Stimulated activated CD4-positive, alpha-beta T cell treated with anti-CD3 and anti-CD28 coated beads, Interleukin-12 subunit alpha, Interleukin-12 subunit beta, amount 100 ng/mL, for 48 hours (primary cell): ENCODE measurements around the gene CASP10.
"Not testable (repeated sequence)": the region's sequence is repeated elsewhere in the genome, so short reads cannot be mapped to it uniquely, and the experiment has no call there.

ENCODE experiments used
- DNase-seq, 3 donors: peaks; one replicate each; pipeline ENCODE4 v3.0.0-alpha.2; 2020; ENCODE audit warnings: low read depth in 2 of 3, low spot score in 1 of 3

The CASP10 gene

DNA sequence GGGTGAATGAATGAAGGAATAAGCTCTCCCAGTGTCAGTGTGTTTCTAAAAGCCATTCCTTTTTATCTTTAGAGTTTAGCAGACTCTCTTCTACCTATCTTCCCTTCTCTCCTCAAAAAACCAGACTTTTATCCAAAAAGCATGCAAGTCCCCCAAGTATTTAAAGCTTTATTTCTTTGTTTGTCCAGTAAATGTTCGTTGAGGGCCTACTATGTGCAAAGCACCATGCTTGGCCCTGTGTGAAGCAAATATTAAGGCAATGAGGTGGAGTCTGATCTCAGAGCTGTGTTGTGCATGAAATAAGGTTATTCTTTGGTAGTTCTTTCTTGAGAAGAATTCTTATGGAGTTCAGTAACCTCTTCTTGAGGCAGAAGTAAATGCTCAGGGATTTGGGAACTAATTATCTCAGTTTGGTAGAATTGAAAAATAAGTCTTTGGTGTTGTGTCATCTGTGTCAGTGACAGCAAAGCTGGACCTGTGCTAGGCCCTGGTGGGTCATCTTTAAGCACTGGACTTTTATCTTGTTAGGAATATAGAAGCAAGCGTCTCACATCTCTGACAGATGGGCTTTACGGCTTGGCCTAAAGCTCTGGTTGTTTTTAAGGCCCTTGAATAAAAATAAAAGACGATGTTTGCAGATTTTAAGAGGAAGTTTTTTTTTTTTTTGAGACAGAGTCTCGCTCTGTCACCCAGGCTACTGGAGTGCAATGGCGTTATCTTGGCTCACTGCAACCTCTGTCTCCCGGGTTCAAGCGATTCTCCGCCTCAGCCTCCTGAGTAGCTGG is 28.1 kb upstream of the CASP10 start:
- no peak for DNase-seq

DNA sequence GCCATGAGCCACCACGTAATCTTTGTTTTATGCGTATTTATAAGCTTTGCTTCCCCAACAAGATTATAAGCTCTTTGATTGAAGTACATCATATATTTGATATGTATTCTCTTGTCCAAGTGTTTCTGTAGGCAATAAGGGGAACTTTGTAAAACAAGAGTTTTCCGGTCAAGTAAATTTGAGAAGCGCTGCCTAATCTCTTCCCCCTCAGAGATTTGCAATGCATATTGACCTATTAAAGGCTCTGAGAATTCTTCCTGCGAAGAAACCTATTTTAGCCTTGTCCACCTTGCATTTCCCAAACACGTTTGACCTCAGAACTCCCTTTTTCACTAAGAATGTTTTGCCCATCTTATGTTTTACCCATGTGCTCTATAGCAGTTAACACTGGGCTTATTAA is 26.9 kb upstream of the CASP10 start:
- no peak for DNase-seq

DNA sequence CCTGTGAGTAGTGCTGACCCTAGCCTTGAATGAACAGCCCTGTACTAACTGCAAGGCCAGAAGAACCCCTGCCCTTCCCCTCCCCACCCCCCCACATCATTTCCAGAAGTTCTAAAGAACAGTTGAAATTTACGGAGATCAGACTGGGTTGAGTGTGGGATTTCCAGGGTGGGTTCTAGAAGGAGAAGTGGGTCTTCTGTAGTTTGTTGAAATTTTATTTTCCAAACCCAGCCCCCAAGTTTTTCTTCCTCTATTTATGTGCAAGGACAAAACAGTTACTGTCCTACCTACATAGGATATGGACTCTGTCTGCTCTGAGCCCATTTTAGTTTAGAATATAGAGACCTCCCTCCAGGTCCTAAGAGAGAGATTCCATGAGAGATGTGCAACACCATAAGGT is 26.3 kb upstream of the CASP10 start:
- DNase-seq = no peak

DNA sequence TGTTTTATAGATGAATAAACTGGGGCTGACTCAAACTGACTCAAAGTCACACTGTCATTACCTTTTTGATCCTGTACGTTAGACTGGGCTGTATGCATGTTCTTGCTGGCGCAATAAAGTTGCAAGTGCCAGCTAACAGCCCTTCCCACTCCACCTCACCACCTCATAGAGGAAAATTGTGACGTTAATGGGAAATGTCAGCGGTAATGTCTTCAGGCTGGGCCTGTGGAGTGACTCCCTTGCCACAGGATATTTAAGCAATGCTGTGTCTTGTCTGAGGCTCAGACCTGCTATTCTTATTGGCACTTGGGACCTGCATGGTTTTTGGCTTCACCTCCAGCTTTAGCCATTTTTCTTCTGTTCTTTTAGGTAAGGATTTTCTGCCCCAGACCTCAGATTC is 25.2 kb upstream of the CASP10 start:
- DNase-seq = no peak

DNA sequence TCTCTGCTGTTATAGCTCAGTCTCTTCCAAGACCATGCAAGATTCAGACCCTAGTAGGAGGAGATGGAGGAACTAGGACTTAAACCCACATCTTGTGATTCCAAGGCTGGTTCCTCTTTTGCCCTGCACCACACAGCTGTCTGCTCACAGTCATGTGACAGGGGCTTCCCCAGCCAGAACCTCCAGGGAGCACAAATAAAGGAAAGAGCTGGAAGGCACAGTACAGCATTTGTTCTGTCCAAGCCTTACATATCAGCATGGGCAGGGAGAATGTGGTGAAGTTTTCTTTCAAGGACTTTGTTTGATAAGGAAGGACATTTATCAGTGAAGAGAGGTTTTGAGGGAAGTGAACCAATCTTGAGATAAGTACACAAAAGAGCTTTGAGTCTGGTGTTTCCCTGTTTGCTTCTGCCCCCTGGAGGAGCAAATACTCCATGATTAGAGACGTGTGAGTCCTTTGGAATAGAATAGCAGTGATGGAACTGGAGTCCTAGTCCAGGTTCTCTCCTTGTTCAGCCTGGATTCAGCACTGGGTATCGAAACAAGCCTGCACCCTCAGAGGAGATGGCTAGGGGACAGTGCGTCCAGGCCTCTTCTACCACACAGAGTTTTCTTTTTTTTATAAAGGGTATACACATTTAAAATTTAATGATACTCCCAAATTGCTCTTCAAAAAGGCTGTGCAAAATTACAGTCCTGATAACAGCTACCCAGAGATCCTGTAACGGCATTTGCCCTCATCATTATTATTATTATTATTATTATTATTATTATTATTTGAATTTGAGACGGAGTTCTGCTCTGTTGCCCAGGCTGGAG is 24.6 kb upstream of the CASP10 start:
- DNase-seq = peak in 1 of 3 donors; percentile 18

DNA sequence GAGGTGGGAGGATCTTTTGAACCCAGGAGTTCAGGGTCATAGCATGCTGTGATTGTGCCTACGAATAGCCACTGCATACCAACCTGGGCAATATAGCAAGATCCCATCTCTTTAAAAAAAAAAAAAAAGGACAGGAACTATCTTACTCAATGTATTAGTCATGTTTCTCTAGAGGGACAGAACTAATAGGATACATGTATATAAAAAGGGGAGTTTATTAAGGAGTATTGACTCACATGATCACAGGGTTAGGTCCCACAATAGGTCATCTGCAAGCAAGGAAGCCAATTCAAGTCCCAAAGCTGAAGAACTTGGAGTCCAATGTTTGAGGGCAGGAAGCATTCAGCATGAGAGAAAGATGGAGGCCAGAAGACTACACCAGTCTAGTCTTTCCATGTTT is 18.8 kb upstream of the CASP10 start:
- no peak for DNase-seq

DNA sequence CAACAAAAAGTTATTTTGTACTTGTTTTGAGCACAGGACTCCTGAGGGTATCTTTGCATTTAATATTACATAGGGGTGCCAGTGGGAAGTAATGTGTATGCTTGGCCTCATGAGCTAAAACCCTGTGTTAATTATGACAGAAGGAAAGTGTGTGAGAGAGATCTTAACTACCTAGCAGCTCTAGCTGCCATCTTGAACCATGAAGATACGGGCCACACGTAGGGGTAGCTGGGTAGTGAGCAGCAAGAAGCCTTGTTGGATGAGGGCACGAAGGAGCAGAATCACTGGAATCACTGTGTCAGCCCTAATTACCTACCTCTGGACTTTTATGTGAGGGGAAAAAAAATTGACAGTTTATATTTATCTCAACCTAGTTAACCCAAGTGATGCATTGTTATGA is 15.4 kb upstream of the CASP10 start:
- DNase-seq = no peak

DNA sequence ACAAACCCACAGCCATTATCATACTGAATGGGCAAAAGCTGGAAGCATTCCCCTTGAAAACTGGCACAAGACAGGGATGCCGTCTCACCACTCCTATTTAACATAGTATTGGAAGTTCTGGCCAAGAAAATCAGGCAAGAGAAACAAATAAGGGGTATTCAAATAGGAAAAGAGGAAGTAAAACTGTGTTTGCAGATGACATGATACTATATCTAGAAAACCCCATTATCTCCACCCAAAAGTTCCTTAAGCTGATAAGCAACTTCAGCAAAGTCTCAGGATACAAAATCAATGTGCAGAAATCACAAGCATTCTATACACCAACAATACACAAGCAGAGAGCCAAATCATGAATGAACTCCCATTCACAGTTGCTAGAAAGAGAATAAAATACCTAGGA is 14.4 kb upstream of the CASP10 start:
- DNase-seq = not testable (repeated sequence)

DNA sequence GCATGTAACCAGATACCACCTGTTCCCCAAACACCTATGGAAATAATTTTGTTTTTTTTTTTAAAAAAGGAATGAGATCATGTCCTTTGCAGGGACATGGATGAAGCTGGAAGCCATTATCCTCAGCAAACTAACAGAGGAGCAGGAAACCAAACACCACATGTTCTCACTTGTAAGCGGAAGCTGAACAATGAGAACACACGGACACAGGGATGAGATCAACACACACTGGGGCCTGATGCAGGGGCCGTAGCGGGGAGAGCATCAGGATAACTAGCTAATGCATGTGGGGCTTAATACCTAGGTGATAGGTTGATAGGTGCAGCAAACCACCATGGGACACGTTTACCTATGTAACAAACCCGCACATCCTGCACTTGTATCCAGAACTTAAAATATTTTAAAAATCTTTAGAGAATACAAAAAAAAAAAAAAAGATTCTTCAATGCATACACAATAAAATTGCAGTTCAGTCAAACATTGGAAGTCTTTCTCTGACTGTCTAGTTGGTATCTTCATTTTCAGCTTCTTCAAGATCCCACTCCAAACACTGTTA is 11.6 kb upstream of the CASP10 start:
- no peak for DNase-seq

DNA sequence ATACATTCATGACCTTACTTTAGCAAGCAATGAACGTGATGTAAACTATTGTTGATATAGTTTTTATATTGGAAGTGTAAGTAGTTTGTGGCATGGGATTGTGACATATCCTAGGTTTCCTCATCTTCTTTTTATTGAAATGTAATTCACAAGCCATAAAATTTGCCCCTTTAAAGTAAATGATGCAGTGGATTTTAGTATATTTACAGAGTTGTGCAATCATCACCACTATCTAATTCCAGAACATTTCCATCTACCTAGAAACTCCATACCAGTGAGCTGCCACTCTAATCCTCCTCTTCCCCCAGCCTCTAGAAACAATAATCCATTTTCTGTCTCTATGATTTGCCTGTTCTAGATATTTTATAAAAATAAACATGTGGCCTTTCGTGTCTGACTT is 10.7 kb upstream of the CASP10 start:
- no peak for DNase-seq

DNA sequence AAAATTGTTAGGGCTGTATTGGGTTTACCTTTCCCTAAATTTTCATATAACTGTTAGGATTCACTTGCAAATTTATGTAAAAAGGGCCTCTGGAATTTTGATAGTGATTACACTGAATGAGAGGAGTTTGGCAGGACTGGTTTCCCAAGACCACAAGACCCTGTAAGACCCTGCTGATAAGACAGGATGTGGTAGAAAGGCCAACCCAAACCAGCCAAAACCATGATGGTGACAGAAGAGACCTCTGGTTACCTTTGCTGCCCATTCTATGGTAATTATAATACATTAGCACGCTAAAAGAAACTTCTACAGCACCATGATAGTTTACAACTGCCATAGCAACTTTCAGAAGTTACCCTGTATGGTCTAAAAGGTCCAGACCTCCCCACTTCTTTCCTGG is 8.3 kb upstream of the CASP10 start:
- no peak for DNase-seq

DNA sequence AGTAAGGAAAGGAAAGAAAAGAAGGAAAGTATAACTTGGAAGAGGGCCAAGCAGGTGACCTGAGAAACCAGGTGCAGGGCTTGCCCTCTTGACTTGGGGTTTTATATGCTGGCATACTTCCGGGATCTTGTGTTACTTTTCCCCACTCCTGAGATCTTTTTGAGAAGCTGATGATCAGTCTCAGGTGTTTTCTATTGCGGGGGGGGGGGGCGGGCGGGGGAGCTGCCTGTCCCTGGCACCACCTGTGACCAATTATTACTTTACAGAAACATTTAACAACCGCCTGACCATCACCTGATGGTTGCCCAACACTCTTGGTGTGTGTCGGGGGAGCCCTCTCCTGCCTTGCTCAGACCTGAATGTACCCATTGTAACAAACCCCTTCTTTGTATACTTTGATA is 6.9 kb upstream of the CASP10 start:
- no peak for DNase-seq

DNA sequence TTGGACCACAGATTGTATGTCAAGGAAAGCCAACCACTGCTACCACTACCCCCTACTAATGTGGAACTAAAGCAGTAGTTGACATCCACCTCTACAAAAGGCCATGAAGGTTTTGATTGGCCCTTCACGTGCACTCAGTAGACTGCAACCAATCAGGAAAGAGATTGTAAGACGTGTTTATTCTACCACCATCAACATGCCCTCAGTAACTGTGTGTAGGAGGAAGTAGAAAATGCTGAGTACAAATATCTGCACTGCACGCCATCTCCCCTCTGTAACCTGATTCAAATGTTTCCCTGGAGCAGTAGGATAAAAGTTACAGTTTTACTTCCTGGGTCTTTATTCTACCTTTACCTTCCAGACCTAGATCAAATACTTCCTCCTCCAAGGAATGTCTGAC is 2.9 kb upstream of the CASP10 start:
- DNase-seq = no peak

DNA sequence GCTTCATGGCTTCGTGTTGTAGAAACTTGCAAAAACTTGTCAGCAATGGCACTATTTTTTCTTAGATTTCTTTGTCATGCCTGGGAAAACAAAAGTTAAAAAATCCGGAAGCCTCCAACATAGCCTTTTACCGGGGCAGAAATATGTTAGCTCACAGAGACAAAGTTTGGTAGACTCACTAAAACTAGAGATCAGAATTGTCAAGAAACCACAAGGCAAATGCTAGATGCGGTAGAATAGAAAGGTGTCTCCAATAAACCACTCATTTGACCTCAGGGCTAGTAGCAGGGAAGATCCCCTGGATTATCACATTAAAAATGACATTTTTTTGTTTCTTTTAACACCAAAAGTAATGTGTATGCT is 405 bp downstream of the CASP10 start:
- DNase-seq = no peak

DNA sequence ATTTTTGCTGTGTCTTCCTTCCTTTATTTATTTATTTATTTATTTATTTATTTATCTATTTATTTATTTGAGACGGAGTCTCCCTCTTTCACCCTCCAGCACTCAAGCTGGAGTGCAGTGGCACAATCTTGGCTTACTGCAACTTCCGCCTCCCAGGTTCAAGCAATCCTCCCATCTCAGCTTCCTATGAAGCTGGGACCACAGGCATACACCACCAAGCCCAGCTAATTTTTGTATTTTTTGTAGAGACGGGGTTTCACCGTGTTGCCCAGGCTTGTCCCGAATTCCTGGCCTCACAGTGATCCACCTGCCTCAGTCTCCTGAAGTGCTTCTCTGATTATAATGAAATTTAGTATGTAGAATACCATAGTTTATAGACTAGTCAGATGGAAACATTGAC is 894 bp downstream of the CASP10 start:
- not testable (repeated sequence) for DNase-seq

DNA sequence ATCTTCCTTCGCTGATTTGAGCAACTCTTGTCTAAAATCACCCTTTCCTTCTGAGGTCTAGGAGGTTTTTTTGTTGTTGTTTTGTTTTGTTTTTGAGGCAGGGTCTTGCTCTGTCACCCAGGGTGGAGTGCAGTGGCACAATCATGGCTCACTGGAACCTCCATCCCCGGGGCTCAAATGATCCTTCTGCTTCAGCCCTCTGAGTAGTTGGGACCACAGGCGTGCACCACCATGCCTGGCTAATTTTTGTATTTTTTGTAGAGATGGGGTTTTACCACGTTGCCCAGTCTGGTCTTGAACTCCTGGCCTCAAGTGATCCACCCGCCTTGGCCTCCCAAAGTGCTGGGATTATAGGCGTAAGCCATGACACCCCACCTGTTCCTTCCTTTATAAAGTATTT is 1.3 kb downstream of the CASP10 start:
- not testable (repeated sequence) for DNase-seq

DNA sequence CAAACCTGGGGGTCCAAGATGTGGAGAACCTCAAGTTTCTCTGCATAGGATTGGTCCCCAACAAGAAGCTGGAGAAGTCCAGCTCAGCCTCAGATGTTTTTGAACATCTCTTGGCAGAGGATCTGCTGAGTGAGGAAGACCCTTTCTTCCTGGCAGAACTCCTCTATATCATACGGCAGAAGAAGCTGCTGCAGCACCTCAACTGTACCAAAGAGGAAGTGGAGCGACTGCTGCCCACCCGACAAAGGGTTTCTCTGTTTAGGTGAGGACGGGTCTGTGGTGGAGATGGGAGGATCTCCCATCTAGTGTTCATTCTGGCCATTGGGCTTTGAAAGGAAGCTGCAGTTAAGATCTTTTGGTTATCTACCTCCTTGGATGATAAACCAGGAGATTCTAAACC is 2.9 kb downstream of the CASP10 start:
- DNase-seq = no peak

DNA sequence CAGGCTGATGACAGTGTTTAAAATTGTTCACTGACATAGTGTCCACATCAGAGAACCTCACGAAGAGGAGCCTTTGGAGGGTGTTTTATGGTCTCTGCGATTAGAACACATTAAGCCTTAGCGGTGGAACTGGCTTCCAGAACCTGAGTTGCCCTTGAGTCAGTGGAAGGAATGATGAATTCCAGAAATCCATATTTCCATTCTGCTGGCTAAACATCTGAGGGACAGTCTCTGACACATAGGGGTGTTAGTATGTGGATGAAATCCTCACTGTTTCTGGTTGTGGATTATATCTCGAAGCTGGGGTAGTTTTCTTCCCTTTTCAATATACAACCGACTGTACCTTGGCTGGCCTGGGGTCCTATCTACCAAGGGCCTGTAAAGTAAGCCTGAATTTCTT is 4.0 kb downstream of the CASP10 start:
- no peak for DNase-seq

DNA sequence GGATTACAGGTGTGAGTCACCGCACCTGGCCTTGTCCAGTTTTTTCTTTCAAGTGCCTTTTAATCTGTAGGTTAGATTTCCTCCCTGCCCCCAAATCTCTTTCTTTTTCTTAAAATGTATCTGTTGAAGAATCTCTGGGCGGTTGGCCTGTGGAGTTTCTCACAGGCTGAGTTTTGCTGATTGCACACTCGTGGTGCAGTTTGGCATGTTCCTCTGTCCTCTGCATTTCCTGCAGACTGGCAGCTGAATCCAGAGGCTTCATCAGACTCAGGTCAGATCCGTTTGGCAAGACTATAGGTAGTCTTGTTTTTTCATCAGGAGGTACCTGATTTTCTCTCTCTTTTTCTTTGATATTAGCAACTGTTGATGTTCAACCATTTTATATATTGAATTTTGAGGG is 5.5 kb downstream of the CASP10 start:
- no peak for DNase-seq

DNA sequence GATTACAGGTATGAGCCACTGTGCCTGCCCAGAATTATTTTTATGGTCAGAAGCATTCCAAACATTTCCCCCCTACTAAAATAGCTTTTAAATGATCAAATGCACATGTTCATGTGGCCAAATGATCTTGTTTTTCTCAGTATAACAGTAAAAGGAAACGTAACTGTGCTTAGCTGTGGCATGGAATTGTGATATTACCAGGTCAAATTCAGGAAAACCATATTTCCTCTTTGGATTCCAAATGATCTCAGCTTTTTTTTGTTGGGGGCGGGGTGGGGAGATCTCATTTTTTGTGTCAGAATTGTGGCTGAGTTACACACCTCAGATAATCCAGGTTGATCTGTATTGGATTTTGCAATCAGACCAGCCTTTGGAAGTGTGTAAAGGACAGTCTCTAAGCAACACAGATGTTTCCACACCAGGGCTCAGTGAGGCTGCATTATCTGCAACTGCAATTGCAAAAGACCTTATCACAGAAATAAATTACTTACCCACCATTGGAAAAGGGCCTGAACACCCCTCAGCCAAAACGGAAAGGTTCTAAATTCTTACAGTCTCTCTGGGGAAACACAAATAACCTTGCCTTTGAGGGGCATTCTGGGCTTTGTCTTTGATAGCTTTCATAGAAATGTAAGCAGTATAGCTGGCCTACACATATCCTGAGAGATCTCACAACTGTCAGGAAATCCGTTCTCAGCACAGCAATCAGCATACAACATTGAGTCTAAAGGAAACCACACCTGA is 8.4 kb downstream of the CASP10 start:
- no peak for DNase-seq

DNA sequence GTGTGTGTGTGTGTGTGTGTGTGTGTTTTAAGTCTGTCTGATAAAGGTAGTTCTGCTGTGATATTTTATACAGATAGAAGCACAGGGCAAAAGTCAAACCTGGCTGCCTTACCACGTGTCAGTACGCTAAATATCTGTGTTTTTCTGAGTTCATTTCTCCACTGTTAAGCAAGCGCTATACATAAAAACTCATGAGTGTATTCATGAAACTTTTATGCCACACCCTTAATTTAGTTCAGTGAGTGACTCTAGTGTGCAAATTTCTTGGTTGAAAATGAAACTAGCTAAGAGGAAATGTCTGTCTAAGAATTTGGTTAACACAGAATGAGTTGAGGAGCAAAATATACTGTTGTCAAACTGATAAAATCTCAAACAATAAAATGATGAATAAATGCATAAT is 11.2 kb downstream of the CASP10 start:
- DNase-seq = no peak

DNA sequence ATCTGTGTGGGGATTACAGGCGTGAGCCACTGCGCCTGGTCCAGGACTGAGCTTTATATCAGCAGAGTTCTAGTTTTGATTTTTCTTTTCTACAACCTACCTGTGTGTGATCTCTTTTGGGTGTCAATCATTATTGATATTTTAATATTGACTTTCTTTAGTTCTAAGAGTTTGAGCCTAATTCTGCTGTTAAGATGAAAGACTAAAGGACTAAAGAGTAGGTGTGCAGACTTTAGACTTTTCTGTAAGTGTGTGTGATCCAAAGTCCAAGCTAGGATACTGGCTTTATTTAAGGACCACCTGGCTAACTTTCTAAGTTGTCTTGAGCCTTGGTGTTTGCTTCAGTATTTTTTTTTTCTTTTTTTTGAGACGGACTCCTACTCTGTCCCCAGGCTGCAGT is 12.4 kb downstream of the CASP10 start:
- DNase-seq = no peak
